Heart left ventricle (tissue), 13 donors: ENCODE measurements around the gene PCDHB4.

Experiments
- POLR2A ChIP-seq, 2 donors: fragments of 450-650 bp; IDR thresholded peaks; one replicate each; pipeline ENCODE4 v1.6.1; 2017; ENCODE audit warnings: antibody characterized with exemption in 2 of 2, mild to moderate bottlenecking in 2 of 2, moderate library complexity in 2 of 2
- TF ChIP-seq, protein P1 (sequence below), 12 donors: fragments of 200-600 bp; sonication (generic) in 4 of 12; IDR thresholded peaks; one replicate each; pipeline versions ENCODE4 v1.5.0 to v1.8.0; 2018 to 2022; ENCODE audit warnings: antibody characterized with exemption in 12 of 12, mild to moderate bottlenecking in 5 of 12
- donor health status: ischemic (EF 13 %, LVEDD 7.1; RV severe dilation, severe dysfunction).
- donor health status: DM: no; HTN: yes; CAD: no.
- donor health status: DM: no; HTN: no; CAD: no.
- donor health status: ischemic (EF 25% LVEDD 6.9; RV normal size, moderate dysfunction).
- donor health status: ischemic (EF 25% LVEDD 5.7; RV mildly dilated, moderate dysfunction).
- donor health status: ischemic (EF 35%, LVEDD 5.7; RV mildly dilated, moderate dysfunction).
- donor health status: nonischemic (EF 11% LVEDD 7.7; RV severe dilation, severe dysfunction).
- donor health status: DM: yes; HTN: yes; CAD: no.
- donor health status: PGD.
- donor health status: ischemic (EF 29% LVEDD 5.4; RV normal size, mild dysfunction).
- donor health status: nonischemic (EF 23%, LVEDD 6.1; RV moderate dilation, normal function).

DNA sequence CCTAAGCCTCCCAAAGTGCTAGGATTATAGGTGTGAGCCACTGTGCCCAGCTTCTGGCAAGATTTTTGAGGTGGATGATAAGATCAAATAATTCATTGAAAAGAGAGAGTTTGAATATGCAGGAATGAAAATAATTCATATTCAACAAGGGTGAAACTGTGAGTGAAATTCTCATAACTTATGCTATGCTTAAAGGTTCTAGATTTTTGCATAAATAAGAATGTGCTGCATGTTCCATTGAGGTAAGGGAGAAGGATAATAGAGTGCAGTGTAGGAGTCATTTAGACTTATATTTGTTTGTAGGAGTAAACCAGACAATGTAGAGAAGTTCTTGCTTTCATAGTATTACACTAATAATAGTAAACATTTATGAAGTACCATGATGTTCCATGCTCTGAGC lies 39.4 kb upstream of the PCDHB4 start:
- TF ChIP-seq, protein P1, sequence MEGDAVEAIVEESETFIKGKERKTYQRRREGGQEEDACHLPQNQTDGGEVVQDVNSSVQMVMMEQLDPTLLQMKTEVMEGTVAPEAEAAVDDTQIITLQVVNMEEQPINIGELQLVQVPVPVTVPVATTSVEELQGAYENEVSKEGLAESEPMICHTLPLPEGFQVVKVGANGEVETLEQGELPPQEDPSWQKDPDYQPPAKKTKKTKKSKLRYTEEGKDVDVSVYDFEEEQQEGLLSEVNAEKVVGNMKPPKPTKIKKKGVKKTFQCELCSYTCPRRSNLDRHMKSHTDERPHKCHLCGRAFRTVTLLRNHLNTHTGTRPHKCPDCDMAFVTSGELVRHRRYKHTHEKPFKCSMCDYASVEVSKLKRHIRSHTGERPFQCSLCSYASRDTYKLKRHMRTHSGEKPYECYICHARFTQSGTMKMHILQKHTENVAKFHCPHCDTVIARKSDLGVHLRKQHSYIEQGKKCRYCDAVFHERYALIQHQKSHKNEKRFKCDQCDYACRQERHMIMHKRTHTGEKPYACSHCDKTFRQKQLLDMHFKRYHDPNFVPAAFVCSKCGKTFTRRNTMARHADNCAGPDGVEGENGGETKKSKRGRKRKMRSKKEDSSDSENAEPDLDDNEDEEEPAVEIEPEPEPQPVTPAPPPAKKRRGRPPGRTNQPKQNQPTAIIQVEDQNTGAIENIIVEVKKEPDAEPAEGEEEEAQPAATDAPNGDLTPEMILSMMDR (IDR thresholded peaks at IDR 0.05): no peak
- no peak for TF ChIP-seq POLR2A (IDR thresholded peaks at IDR 0.05)
